OCI-LY1 (cell line): ENCODE results near the gene PGLYRP2.

Source experiments
- EZH2 ChIP-seq: fragments of 200-600 bp; sonication (generic), shearing (Covaris generic); IDR thresholded peaks from 2 replicates; pipeline ENCODE4 v1.8.0; 2017; ENCODE audit warnings: borderline replicate concordance, mixed run types, mild to moderate bottlenecking, antibody characterized with exemption, low read length, moderate library complexity, mixed read lengths
- TF ChIP-seq, protein P1 (sequence below): fragments of 200-600 bp; sonication (generic), shearing (Covaris generic); IDR thresholded peaks from 2 replicates; pipeline ENCODE4 v1.5.1; 2017; ENCODE audit warnings: mild to moderate bottlenecking, antibody characterized with exemption, low read length, moderate library complexity, mixed read lengths

DNA sequence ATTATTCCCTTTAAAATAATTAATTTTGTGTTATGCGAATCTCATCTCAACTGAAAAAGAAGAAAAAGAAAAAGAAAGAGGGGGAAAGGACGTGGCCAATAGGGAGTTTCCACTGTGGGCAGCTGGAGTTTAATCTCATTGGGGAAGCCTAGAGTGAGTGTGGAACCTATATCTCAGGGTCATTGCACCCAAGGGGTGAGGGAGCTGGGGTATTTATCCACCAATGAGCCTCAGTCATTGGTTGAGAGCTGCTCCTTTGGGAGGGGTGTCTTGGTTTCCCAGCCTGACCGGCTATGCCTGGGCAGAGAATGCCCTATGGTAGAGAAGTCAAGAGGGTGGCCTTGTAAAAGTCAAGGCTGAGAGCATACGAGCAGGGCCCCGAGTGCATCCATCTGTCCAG, 45.5 kb upstream of the PGLYRP2 start:
- no peak for TF ChIP-seq EZH2
- TF ChIP-seq, protein P1, sequence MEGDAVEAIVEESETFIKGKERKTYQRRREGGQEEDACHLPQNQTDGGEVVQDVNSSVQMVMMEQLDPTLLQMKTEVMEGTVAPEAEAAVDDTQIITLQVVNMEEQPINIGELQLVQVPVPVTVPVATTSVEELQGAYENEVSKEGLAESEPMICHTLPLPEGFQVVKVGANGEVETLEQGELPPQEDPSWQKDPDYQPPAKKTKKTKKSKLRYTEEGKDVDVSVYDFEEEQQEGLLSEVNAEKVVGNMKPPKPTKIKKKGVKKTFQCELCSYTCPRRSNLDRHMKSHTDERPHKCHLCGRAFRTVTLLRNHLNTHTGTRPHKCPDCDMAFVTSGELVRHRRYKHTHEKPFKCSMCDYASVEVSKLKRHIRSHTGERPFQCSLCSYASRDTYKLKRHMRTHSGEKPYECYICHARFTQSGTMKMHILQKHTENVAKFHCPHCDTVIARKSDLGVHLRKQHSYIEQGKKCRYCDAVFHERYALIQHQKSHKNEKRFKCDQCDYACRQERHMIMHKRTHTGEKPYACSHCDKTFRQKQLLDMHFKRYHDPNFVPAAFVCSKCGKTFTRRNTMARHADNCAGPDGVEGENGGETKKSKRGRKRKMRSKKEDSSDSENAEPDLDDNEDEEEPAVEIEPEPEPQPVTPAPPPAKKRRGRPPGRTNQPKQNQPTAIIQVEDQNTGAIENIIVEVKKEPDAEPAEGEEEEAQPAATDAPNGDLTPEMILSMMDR, result no peak
